Activated CD4-positive, alpha-beta T cell treated with anti-CD3 and anti-CD28 coated beads, Interleukin-2, Interleukin-4, amounts not matched to agents 100 ng/mL and 50 ng/mL, durations not matched to agents 16 hours and 8 hours (primary cell): ENCODE data around the gene OR52I2.

Source experiments
- DNase-seq: peaks from one replicate; pipeline ENCODE4 v3.0.0-alpha.2; 2020; ENCODE audit warnings: low spot score

Gene OR52I2

DNA sequence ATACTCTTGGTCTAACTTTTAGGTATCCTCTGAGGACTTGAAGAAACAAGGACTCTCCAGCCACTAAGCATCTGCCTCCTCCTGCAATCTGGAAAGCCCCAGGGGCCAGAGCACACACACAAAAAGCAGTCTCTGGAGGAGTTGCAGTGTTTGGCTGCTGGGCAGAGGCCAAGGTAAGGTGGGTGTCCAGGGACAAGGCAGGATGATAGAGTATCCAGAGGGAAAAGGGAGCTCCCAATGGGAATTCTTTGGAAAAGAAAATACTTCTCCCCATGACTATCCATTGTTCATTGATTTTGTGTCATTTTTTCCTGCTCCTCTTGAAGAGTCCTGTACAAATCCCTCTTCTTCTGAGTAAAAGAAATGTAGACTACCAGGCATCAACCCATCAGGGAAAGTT lies at the start of gene OR52I2:
Gene OR52I2 (plus strand): TSS at position 301 of the 400 bp plus-strand sequence.
- DNase-seq: no peak

- peak; percentile 37 for DNase-seq
These were observed 41.8 kb upstream of the OR52I2 start for GRCh38 chr11:4539603-4540219.

DNA sequence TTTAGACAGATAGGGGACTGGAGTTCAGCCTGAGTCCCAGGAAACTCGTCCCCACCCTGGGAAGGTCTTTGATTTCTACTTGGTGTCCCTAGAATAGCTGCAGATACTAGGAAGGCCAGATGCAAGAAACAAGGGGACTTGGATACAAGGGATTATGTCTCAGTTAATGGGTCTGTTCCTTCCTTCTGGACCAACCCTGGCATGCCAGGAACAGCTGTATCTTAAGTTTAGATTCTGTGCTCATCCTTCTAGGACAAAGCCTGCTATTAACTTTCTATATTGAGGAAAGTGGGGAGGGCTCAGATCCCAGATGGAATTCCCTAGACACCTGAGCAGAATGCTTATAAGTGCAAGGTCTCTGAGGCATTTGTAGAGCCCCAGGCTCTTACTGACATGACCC lies 40.5 kb upstream of the OR52I2 start:
- no peak for DNase-seq

GRCh38 chr11:4543561-4543960 lies 38.0 kb upstream of the OR52I2 start:
- DNase-seq: no peak

- DNase-seq: no peak
These were observed 36.7 kb upstream of the OR52I2 start, which contains the start of gene OR52M1 for GRCh38 chr11:4544891-4545290. Gene OR52M1 (plus strand): TSS chr11:4545191. CDS start chr11:4545191, 0 bp downstream.

DNA sequence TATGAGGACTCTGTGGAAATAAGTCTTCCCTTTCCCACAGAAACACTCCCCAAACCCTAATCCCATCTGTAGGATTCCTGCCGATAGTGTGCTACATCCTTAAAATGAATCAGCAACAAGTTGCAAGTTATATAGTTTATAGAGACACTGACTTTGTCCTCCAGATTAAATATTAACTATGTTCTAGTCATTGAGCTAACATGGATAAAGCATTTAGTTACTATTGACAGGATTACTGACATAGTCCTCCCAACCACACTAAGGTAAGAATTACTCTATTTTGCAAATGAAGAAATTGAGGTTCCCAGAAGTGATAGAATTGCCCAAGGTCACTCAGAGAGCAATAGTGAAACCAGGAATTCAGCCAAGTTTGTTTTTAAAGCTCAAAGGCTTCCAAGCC lies 34.7 kb upstream of the OR52I2 start:
- DNase-seq: no peak

GRCh38 chr11:4547416-4547815 lies 34.1 kb upstream of the OR52I2 start:
- DNase-seq: no peak

- DNase-seq: no peak
These were observed 30.1 kb upstream of the OR52I2 start for GRCh38 chr11:4551346-4551979.

DNA sequence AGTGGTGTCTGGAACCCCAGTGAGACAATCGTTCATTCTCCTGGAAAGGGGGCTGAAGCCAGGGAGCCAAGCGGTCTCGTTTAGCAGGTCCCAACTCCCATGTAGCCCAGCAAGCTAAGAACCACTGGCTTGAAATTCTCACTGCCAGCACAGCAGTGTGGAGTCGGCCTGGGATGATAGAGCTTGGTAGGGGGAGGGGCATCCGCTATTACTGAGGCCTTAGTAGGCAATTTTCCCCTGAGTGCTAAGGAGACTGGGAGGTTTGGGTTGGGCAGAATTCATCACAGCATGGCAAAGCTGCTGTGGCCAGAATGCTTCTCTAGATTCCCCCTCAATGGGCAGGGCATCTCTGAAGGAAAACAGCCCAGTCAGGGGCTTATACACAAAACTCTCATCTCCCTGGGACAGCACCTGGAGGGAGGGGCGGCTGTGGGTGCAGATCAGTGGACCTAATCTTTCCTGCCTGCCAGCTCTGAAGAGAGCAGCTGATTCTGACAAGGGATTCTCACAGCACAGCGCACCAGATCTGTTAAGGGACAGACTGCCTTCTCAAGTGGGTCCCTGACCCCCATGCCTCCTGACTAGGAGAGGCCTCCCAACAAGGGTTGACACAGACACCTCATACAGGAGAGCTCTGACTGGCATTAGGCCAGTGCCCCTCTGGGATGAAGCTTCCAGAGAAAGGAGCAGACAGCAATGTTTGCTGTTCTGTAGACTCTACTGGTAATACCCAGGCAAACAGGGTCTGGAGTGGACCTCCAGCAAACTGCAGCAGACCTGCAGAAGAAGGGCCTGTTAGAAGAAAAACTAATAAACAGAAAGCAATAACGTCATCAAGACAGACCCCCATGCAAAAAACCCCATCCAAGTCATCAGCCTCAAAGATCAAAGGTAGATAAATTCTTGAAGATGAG lies 21.8 kb upstream of the OR52I2 start:
- no peak for DNase-seq

DNA sequence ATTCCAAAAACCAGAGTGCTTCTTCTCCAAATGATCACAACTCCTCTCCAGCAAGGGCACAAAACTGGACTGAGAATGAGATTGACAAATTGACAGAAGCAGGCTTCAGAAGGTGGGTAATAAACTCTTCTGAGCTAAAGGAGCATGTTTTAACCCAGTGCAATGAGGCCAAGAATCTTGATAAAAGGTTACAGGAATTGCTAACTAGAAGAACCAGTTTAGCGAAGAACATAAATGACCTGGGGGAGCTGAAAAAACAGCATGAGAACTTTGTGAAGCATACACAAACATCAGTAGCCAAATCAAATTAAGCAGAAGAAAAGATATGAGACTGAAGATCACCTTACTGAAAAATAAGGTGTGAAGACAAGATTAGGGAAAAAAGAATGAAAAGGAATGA lies 21.1 kb upstream of the OR52I2 start:
- no peak for DNase-seq

- no peak for DNase-seq
These were observed 16.2 kb upstream of the OR52I2 start for GRCh38 chr11:4565371-4565770.

DNA sequence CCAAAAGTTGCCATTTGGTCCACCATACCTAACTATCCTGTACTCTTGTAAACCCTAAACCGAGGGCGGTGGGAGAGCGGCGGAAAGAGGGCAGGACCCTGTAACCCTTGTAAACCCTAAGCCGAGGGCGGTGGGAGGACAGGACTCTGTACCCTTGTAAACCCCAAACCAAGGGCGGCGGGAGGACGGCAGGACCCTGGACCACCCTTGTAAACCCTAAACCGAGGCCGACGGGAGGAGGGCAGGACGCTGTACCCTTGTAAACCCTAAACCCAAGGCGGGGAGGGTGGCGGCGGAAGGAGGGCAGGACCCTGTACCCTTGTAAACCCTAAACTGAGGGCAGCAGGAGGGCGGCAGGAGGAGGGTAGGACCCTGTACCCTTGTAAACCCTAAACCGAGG lies 12.5 kb upstream of the OR52I2 start:
- no peak for DNase-seq

- no peak for DNase-seq
These were observed 4.7 kb upstream of the OR52I2 start for GRCh38 chr11:4576880-4577279.

- DNase-seq: no peak
These were observed 3.8 kb upstream of the OR52I2 start for GRCh38 chr11:4577761-4578160.

GRCh38 chr11:4578624-4579023 lies 2.9 kb upstream of the OR52I2 start:
- DNase-seq: no peak

GRCh38 chr11:4580124-4580523 lies 1.4 kb upstream of the OR52I2 start:
- DNase-seq: no peak

DNA sequence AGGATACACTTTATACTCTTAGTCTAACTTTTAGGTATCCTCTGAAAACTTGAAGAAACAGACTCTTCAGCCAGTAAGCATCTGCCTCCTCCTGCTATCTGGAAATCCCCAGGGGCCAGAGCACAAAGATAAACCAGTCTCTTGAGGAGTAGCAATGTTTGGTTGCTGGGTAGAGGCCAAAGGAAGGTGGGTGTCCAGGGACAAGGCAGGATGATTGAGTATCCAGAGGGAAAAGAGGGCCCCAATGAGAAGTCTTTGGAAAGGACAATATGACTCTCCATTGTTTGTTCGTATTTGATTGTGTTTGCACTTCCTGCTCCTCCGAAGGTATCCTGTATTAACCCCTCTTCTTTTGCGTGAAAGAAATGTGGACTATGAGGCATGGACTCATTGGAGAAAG lies 7.5 kb downstream of the OR52I2 start:
- DNase-seq: no peak

DNA sequence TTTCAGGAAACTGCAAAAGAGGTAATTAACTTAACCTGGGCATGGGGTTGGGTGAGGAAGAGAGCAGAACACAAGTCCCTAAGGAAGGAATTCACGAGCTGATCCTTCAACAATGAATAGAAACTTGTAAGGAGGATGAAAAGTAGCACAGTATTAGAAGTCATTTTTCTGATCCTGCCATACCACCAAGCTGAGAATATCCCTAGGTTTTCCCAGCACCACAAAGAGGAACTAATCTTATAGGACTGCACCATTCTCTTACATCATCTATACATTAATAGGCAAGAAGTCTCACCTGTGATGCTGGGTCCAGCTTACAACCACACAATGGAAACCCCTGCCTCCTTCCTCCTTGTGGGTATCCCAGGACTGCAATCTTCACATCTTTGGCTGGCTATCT lies 12.2 kb downstream of the OR52I2 start, which contains the start of gene OR52I1:
Gene OR52I1 (plus strand): TSS at position 301 of the 400 bp plus-strand sequence. CDS start 0 bp downstream, at position 301.
- no peak for DNase-seq

DNA sequence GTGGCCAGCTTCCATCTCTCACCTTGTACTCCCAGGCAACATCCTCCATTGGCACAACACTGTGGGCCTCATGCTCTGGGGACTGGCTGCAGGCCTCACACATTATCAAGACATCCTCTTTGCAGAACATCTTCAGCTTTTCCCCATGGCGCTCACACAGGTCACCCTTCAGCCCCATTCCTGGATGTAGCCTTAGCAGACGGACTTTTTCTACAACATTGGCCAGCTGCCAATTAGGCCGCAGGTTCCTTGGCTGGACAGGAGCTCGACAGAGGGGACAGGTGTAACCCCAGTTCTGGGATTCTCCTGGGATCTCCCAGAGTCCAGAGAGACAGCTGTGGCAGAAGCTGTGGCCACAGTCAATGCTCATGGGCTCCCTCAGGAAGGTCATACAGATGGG lies 23.5 kb downstream of the OR52I2 start:
- DNase-seq: no peak

- no peak for DNase-seq
These were observed 24.9 kb downstream of the OR52I2 start for GRCh38 chr11:4606231-4607015.

GRCh38 chr11:4607096-4607495 lies 25.6 kb downstream of the OR52I2 start:
- no peak for DNase-seq
